Stimulated activated CD8-positive, alpha-beta memory T cell treated with anti-CD3 and anti-CD28 coated beads, Interleukin-4, amount 100 ng/mL, for 1 hour (primary cell): Measurements from ENCODE around the gene NUDT3.
"Not testable (repeated sequence)": the region's sequence is repeated elsewhere in the genome, so short reads cannot be mapped to it uniquely, and the experiment has no call there.

Experiments
- DNase-seq, 2 donors: peaks; one replicate each; pipeline ENCODE4 v3.0.0-alpha.2; 2020; ENCODE audit warnings: low read depth in 2 of 2, low spot score in 1 of 2

NUDT3 gene

DNA sequence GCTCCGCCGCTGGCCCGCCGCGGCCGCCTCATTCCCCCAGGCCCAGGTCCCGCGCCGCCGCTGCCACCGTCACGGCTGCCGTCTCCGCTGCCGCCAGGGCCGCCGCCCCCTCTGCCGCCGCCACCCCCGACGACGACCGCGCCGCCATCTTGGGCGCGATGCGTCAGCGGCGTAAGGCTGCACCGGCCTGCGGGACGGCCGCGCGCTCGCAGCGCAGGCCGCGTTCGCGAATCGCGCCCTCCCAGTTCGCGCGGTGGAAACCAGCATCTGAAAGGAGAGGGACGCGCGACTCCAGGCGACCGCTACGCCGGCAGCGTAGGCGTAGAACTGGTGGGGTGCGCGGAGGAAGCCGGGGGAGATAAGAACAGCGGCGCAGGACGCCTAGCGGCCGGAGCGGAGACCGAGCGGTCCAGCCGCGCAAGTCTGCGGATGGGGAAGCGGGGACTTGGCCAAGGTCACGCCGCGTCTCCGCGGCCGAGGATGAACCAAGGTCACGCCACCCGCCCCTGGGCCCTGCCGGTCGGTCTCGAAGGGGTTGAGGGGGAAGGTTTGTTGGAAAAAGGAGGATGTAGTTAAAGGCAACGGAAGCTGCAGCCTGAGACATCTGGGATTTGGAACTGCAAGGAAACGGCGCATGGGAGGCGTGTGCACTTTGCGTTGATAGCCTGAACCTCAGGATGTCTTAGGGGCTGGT lies at the start of gene NUDT3:
Gene NUDT3, minus strand, starts transcription at position 173 of the 694 bp plus-strand sequence. CDS start 307 bp downstream, outside the sequence.
- peak; percentile 86 to 89 for DNase-seq

DNA sequence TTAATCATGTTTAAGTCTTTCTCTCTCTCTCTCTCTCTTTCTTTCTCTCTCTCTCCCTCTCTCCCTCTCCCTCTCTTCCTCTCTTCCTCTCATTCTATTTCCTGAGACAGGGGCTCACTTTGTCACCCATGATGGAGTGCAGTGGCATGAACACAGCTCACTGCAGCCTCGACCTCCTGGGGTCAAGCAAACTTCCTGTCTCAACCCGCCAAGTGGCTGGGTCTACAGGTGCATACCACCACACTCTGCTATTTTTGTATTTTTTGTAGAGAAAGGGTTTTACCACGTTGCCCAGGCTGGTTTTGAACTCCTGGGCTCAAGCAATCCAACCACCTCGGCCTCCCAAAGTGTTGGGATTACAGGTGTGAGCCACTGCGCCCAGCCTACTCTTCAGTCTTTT lies 49.1 kb upstream of the NUDT3 start:
- DNase-seq, result no peak

DNA sequence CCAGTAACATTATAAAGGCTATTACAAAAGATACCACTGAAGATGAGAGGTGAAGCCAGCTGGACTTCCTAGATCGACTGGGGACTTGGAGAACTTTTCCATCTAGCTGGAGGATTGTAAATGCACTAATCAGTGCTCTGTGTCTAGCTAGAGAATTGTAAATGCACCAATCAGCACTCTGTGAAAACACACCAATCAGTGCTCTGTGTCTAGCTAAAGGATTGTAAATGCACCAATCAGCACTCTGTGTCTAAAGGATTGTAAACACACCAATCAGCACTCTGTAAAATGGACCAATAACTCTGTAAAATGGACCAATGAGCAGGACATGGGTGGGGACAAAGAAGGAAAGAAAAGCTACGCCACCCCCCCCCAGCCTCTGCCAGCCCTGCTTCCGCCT lies 47.0 kb upstream of the NUDT3 start:
- DNase-seq, result no peak

DNA sequence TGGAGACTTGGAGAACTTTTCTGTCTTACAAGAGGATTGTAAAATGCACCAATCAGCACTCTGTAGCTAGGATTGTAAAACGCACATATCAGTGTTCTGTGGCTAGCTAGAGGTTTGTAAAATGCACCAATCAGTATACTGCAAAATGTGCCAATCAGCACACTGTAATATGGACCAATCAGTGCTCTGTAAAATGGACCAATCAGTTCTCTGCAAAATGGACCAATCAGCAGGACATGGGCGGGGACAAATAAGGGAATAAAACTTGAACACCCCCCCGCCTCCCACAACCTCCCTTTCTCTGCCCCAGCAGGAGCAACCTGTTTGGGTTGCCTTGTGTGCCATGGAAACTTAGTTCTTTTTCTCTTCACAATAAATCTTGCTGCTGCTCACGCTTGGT lies 46.2 kb upstream of the NUDT3 start:
- DNase-seq, result no peak

DNA sequence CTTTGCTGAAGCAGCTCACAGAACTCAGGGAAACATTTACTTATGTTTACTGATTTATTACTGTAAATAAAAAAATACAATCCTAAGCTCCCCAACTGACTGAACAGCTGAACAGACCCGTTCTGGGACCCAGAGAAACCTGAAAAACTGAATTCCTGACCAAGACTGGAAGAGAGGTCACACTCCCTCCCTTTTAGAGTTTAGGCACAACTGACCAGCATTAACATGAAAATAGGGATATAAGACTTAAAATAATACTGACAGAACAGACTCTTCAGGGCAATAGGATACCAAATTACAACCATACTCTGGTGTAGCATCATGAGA lies 45.1 kb upstream of the NUDT3 start:
- no peak for DNase-seq

DNA sequence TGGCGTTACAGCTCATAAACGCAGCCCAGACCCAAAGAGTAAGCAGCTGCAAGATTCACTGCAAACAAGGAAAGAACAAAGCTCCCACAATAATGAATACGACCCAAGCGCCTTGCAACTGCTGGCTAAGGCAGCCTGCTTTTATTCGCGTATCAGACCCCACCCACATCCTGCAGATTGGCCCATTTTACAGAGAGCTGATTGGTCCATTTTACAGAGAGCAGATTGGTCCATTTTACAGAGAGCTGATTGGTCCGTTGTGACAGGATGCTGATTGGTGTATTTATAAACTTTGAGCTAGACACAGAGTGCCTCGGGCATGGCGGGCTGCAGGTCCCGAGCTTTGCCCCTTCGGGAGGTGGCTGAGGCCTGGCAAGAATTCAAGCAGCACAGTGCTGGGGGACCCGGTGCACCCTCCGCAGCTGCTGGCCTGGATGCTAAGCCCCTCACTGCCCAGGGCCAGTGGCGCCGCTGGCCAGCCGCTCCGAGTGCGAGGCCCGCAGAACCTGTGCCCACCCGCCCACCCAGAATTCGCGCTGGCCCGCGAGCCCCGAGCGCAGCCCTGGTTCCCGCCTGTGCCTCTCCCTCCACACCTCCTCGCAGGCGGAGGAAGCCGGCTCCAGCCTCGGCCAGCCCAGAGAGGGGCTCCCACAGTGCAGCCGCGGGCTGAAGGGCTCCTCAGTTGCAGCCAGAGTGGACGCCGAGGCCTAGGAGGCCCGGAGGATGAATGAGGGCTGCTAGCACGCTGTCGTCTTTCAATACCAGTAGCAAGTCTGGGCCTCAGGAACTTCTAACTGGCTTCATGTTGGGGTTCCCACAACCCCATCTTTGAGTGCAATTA lies 44.6 kb upstream of the NUDT3 start:
- DNase-seq, result no peak

DNA sequence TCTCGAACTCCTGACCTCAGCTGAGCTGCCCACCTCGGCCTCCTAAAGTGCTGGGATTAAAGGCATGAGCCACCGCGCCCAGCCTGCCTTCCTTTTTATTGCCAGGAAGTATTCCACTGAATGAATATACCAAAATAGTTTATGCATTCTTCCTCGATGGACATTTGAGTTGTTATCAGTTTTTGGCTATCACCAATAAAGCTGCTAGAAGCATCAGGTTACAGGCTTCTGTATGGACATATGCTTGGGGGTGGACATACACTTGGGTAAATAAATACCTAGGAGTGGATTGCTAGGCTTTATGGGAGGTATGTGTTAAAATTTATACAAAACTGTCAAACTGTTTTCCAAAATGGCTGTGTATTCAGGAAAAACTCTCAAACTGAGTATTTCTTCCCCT lies 43.4 kb upstream of the NUDT3 start:
- DNase-seq, result no peak

DNA sequence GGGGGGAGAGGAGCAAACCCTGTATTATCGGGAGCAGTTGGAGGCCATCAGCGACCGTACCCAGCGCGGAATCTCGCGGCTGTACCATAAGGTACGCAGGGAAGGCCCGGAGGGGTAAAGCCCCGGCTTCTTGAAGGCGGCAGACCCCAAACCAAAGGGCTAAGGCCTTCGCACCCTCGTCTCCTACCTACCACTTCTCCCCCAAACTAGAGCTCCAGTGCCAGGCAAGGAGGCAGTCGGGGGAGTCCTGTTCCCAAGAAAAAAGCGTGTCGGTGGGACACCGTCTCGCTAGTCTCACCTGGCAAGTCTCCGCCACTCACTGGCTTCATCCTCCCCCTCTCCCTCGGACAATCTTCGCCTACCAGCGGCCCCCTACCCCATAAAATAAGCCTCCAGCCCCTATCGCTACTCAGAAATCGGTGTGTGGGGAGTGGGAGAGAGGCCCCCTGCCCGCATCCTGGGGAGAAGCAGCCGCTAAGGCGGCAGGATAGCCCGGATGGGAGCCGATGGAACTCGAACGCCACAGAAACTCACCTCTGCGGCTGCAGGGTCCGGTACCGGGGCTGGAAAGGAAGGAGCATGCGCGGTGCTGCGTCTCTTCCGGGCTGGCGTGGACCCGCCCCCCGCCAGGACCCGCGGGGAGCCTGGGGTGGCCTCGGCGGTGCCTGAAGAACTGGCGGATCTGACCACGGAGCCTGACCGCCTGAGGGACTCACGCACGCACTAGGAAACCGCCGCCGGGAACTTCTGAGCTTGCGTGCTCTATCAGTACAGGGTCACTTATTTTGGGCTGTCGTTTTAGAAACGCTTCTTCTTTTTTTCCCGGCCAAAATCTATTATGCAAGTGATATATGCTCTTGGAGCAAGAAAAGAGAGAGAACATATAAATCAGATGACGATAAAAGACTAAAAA lies 33.3 kb upstream of the NUDT3 start, which contains the start of gene RPS10:
Gene RPS10, minus strand, starts transcription at position 572 of the 913 bp plus-strand sequence. CDS start 848 bp downstream, outside the sequence.
- peak; percentile 74 to 82 for DNase-seq

DNA sequence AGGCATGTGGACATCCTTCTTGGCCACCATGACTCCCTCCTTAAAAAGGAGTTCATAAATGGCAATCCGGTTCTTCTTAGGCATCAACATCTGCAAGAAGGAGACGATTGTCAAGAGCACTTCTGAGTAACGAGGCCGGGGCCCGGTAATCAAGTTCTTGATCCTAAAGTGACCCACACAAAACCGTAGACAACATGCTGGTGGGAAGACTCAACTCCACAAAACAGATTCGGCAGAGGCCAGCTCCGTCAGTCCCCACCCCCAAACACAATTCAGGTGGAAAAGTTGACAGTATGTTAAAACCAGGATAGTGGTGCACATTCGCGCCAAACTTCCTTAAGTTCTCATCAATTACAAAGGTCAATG lies 32.6 kb upstream of the NUDT3 start:
- no peak for DNase-seq

DNA sequence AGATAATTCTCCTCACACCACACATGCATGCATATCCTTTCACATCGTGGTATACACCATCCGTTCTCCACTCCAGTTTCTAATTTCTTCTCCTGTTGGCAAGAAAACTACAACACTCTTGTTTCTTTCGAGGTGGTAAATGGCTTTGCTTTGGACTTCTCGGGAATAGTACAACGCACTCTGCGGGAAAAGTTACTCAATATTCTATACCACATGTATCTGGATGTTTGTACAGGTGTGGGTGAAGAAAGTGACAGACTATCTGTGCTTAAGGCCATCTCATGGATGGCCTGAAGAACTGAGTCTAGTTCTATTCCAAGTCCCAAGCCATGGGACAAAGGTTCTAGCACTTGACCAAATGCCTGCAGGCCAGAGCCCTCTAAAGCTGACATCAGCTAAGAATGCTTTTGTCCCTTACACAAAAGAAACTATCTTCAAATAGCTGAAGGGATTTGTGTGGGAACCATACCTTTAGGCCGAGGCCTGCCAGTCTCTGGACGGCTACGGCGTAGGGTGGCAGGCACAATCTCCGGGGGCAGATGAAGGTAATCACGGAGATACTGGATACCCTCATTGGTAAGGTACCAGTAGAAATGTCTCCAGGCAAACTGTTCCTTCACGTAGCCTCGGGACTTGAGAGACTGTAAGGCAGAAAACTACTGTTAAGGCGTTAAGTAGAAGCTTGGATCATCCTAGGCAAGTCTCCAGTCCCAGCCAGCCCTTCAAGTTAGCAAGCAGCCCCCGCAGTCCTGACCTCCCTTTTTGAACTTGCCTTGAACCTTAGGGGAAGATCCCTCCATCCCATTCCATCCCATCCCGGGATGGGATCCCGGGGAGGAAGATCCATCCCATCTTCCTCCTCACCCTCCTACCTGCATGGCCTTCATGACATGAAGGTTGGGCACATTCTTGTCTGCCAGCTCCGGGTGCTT lies 32.0 kb upstream of the NUDT3 start:
- DNase-seq, result no peak

DNA sequence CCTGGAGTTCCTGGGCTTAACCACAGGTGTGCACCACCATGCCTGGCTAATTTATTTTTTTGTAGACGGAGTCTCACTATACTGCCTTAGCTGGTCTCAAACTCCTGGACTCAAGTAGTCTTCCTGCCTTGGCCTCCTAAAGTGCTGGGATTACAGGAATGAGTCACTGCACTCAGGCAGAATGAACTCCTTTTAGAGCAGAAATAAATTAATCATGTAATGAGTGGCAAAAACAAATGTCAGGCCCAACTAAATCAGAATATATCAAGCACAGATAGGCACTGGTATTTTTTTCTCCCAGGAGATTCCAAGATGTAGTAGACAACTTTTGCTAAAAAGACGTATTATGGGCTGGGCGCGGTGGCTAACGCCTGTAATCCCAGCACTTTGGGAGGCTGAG lies 30.8 kb upstream of the NUDT3 start:
- DNase-seq, result no peak

DNA sequence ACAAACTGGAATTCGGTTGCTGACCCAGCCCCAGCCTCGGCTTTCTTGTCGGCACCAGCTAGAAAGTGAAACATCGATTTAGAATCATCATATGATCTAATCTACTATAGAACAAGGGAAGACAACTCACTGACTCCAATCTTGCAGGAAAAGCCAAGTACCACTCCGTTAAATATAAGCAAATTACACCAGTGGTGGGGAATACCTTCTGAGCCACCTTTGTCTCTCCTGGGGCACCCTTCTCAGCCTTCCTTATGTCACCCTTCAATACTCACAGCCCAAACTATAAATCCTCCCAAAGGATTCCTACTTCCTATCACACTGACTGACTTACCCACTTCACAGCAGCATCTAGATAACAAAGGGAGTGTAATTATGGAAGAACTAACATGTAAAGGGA lies 25.9 kb upstream of the NUDT3 start:
- DNase-seq, result no peak

DNA sequence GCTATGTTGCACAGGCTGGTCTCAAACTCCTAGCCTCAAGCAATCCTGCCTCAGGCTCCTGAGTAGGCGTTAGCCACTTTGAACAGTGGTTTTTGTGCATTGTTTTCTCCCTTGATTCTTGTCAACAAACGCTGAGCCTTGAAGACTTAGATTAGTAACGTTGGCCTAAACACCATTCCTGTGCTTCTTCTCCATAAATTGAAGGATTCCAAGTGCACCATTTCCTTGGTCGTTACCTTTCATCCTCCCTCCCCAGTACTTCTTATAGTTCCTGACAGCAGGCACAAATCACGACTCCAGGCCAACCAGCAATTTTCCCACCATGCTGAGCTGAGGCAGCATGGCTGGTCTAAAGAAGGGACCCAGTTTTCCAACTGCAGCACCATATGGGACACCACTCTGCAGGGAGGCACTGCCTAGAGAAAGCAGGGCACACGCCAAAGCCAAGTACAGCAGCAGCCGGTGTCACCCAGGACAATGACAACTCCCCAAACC lies 24.5 kb upstream of the NUDT3 start:
- DNase-seq, result no peak

DNA sequence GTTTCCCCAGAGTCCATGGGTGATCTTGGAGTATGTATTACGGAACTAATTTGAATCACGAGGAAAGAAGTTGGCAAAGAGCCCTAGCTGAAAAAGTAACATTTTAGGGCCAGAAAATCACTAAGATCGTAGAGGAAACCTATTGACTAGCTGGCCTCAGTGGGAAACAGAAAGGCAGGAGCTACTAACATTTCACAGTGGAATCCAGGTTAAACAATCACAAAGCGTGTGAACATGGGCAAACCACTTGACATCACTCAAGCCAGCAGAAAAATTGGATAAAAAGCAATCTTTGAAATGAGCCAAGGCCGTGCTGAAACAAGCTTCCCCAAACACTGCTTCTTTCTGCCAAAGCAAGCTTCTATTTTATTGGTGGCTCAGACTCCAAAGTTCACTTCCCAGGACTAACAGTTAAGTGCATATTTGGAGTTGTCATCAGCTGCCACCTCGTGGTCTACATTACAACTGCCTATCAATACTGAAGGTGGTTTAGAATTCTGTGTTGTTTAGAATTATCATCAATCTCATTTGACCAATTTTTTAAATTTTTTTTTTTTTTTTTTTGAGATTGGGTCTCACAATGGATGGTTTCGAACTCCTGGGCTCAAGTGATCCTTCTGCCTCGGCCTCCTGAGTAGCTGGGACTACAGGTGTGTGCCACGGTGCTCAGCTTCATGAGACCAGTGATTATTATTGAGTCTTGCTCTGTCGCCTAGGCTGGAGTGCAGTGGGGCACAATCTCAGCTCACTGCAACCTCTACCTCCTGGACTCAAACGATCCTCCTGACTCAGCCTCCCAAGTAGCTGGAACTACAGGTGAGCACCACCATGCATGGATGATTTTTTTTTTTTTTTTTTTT lies 22.8 kb upstream of the NUDT3 start:
- DNase-seq, result no peak

DNA sequence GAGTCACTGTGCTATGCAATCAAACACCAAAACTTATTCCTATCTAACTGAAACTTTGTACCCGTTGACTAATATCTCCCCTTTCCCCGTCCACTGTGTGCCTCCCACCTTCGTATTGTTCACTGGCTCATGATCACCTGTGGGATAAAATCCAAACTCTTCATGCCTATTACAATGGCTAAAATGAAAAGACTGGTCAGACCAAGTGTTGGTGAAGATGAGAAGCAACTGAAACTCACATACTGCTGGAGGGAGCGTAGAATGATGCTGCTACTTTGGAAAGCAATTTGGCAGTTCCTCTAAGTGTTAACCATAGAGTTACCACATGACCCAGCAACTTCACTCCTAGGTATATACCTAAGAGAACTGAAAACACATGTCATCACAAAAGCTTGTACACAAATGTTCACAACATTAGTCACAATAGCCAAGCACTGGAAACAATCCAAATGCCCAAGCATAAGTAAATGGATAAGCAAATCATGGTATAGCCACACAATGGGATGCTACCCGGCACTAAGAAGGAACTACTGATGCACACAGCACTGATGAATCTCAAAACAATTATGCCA lies 20.3 kb upstream of the NUDT3 start:
- no peak for DNase-seq

DNA sequence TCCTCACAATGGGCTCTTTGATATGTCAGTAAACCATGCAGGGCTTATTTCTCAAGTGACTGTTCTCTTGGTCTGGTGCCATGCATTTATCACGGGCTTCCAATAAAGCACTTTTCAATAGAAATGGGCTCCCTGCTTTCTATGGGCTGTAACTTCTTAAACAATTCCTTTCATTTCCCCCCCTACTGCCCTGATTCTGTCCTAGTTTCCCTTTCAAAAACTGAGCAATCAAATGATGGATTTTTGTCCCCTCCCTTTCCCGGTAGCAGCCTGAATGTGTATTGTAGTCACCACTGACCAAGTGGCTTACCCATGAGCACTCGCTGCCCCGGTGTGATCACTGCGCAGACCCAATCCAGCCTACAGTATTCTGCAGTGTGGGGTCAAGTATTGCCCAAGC lies 19.5 kb upstream of the NUDT3 start:
- DNase-seq, result no peak

DNA sequence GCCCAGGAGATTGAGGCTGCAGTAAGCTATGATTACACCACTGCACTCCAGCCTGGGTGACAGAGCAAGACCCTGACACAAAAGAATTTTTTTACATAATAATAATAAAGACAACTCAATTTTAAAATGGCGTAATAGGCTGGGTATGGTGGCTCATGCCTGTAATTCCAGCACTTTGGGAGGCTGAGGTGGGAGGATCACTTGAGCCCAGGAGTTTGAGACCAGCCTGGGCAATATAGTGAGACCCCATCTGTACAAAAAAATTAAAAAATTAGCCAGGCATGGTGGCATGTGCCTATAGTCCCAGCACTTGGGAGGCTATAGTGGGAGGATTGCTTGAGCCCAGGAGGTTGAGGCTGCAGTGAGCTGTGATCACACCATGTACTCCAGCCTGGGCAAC lies 15.4 kb upstream of the NUDT3 start:
- DNase-seq, result not testable (repeated sequence)

DNA sequence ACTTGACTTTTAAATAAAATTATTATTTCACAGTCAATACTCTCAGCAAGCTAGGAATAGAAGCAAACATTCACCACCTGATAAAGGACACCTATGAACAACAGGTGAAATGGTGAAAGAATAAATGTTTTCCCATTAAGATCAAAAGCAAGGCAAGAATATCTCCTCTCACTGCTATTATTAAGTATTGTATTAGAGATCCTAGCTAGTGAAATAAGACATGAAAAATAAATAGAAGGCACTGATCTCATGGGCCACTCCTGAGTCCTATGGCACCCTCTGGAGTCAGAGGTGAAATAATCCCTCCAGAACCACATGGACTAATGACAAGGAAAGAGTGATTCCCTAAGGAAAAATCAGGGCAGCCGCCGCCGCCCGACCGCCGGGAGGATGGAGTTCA lies 4.0 kb upstream of the NUDT3 start:
- DNase-seq, result no peak

DNA sequence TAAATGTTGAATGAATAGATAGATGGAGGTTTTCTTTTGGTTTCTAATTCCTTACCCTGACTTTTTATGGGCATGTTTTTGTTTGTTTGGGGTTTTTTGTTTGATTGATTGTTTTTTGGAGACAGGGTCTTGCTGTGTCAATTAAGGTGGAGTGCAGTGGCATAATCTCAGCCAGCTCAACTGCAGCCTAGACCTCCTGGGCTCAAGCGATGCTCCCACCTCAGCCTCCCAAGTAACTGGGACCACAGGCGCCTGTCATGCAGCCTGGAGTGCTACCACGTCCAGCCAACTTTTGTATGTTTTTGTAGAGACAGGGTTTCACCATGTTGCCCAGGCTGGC lies 1.5 kb upstream of the NUDT3 start:
- DNase-seq, result no peak
